ENCODE data around the gene PHLDB3. TPM values are rescaled to one million over a fixed set of nuclear protein-coding genes. Genes with fewer than 3 reads are reported as not detected.
A peak's percentile ranks its signal among the peaks of the same experiment; 100 is the strongest.
"Not testable (repeated sequence)": the region's sequence is repeated elsewhere in the genome, so short reads cannot be mapped to it uniquely, and the experiment has no call there.

The PHLDB3 gene
- total RNA-seq: 22.9 TPM

- no peak for DNase-seq (ENCODE audit: low read depth in 2 of 3, low spot score in 2 of 3)
These were observed at the start of gene PHLDB3 for GRCh38 chr19:43504426-43505185. TSS of gene PHLDB3 (minus strand) at chr19:43504746. CDS start at chr19:43504118, 628 bp downstream.

- DNase-seq (ENCODE audit: low read depth in 2 of 3, low spot score in 2 of 3): no peak
These were observed 49.1 kb upstream of the PHLDB3 start for GRCh38 chr19:43553656-43554055.

- DNase-seq (ENCODE audit: low read depth in 2 of 3, low spot score in 2 of 3): no peak
These were observed 48.1 kb upstream of the PHLDB3 start for GRCh38 chr19:43552616-43553015.

DNA sequence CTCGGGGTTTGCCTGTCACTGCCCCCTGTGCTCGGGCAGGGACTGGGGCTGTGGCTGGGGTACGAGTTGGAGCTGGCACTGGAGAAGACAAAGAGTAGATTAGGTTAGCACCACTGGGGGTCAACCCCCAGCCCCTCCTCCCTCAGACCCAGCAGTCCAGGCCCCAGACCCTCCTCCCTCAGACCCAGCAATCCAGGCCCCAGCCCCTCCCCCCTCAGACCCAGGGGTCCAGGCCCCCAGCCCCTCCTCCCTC is 47.6 kb upstream of the PHLDB3 start:
- no peak for DNase-seq (ENCODE audit: low read depth in 2 of 3, low spot score in 2 of 3)

DNA sequence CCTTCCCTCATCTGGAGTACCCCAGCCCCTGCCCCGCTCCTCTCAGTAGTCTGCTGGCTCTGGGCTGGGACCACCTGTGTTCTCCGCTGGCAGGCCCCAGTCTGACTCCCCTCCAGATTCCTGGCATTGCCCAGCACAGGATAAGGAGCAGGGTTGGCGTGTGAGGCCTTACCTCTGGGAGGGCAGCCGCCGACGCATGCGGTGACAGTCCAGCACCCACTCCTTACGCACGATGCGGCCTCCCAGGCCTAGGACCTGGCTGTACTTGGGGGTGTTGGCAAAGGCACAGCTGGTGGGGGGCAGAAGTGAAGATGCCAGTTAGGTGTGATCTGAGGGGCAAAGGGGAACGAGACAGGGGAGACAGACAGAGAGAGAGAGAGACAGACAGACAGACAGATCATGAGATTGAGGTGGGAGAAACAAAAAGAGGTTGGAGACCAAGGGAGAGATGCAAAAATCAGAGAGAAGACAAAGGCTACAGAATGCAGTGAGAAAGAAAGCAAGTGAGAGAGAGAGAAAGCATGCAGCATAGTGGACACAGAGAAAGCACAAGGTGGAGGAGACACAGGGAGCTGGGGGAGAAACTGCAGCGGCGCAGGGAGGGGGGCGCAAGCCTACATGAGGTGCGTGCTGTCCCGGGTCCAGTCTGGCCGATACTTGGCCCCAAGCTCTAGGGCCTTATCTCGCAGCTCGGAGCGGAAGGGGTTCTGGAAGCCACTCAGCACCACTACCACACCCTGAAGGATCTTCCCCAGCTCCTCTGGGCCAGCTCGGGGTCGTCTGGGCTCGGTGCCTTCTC is 47.1 kb upstream of the PHLDB3 start:
- DNase-seq (ENCODE audit: low read depth in 2 of 3, low spot score in 2 of 3): no peak

- no peak for DNase-seq (ENCODE audit: low read depth in 2 of 3, low spot score in 2 of 3)
These were observed 44.2 kb upstream of the PHLDB3 start for GRCh38 chr19:43548706-43549105.

GRCh38 chr19:43547926-43548325 is 43.4 kb upstream of the PHLDB3 start:
- not testable (repeated sequence) for DNase-seq (ENCODE audit: low read depth in 2 of 3, low spot score in 2 of 3)

DNA sequence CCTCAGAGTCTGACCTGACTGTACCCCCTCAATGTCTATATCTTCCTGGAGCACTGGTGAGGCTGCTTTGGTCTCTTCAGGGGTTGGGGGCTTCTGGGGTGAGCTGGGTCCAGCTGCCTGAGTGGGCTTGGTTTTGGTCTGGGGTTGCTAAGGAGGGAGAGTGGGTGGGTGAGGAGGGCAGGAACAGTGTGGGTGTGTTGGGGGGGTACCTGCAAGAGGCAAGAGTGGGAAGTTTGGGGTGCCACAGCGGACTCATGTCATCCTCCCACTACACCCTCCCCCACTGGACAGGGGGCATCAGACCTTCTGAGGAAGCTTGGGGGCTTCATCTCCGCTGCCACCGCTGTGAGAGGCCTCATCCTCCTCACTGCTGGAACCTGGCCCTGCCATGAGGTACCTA is 42.0 kb upstream of the PHLDB3 start:
- no peak for DNase-seq (ENCODE audit: low read depth in 2 of 3, low spot score in 2 of 3)

GRCh38 chr19:43545981-43546380 is 41.4 kb upstream of the PHLDB3 start:
- DNase-seq (ENCODE audit: low read depth in 2 of 3, low spot score in 2 of 3): no peak

DNA sequence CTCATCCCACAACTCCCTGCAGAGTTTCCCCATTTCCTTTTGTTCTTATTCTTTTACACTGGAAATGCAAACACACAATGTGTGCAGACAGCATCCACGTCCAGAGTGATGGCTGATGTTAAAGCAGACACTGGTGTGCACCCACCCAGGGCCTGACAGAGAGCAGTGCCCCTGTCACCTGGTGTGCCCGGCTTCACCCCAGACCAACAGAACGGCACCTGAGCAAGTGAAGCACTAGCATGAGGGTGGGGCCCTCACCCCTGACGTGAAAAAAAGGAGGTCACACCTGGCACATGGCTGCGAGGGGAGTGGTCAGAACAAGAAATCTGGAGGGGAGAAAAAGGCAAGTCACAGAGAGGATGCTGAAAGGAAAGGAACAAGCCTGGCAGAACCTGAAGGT is 40.7 kb upstream of the PHLDB3 start:
- DNase-seq (ENCODE audit: low read depth in 2 of 3, low spot score in 2 of 3): no peak

GRCh38 chr19:43544077-43544476 is 39.5 kb upstream of the PHLDB3 start:
- DNase-seq (ENCODE audit: low read depth in 2 of 3, low spot score in 2 of 3): no peak

- DNase-seq (ENCODE audit: low read depth in 2 of 3, low spot score in 2 of 3): no peak
These were observed 37.5 kb upstream of the PHLDB3 start for GRCh38 chr19:43541920-43542650.

DNA sequence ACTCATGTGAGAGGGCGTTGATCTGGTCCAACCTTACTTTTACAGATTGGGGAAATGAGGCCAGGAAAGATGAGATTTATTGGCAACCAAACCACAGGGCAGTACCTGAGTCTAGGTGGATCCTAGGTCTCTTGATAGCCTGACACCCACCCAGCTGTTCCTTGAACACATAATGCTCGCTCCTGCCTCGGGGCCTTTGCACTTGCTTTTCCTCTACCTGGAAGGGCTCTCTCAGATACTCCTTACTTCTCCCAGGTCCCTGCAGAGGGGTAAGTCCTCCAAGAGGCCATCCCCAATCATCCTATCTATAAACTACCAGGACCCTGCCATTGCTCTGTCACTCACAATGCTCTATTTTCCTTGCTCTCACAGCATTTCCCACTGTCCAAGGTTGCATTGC is 35.8 kb upstream of the PHLDB3 start:
- no peak for DNase-seq (ENCODE audit: low read depth in 2 of 3, low spot score in 2 of 3)

- DNase-seq (ENCODE audit: low read depth in 2 of 3, low spot score in 2 of 3): no peak
These were observed 34.4 kb upstream of the PHLDB3 start for GRCh38 chr19:43538922-43539321.

- DNase-seq (ENCODE audit: low read depth in 2 of 3, low spot score in 2 of 3): peak in 2 of 3 donors; percentile 59 to 71
These were observed 30.5 kb upstream of the PHLDB3 start for GRCh38 chr19:43534816-43535761.

GRCh38 chr19:43534305-43534815 is 29.8 kb upstream of the PHLDB3 start:
- DNase-seq (ENCODE audit: low read depth in 2 of 3, low spot score in 2 of 3): no peak

GRCh38 chr19:43533546-43534304 is 29.2 kb upstream of the PHLDB3 start:
- DNase-seq (ENCODE audit: low read depth in 2 of 3, low spot score in 2 of 3): peak; percentile 77 to 100 (median 100)

DNA sequence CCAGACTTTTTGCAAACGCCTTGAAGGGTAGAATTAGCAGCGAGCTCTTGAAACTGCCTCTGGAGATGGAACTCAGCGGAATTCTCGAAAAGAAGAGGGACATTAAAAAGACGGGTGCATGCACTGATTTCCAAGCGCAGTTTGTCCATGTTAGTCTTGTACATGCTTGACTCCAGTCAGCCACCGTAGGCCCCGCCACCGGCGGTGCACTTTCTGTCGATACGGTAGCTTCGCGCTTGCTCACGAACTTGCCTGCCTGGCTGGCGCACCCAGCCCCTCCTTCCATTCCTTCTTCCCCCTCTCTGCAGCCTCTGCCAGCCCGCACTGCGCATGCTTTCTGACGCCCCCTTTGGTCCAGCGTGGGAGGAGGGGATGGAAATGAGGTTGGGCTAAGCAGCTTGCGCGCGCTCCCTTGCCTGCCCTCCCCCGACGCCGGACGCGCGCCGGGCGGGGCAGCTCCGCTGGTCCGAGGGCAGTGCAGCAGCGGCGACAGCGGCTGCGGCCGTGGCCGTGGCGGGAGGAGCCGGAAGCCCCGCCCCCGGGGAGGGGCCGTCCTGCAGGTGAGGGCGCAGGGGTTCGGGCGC is 28.5 kb upstream of the PHLDB3 start, which contains the start of gene ZNF575:
ZNF575 (plus strand) TSS at position 227 of the 584 bp plus-strand sequence. CDS start 1,235 bp downstream, outside the sequence.
- peak; percentile 74 to 93 (median 91) for DNase-seq (ENCODE audit: low read depth in 2 of 3, low spot score in 2 of 3)

- no peak for DNase-seq (ENCODE audit: low read depth in 2 of 3, low spot score in 2 of 3)
These were observed 28.0 kb upstream of the PHLDB3 start for GRCh38 chr19:43532571-43532961.
